H9 (cell line): ENCODE measurements around the gene KCNMB1. TPM values are rescaled to one million over a fixed set of nuclear protein-coding genes. Genes with fewer than 3 reads are reported as not detected.

Experiments
- DNase-seq: peaks from one replicate; pipeline ENCODE4 v3.0.0-alpha.2; 2017
- H2AFZ ChIP-seq: one replicate; pipeline ENCODE4 v1.6.1; 2013; ENCODE audit warnings: mild to moderate bottlenecking, low read length, control low read depth, moderate library complexity
- H2AK5ac ChIP-seq: 2 replicates; pipeline ENCODE4 v1.6.1; 2013; ENCODE audit warnings: low read length, control low read depth, mixed read lengths; ENCODE audit not compliant: insufficient read length
- H2BK120ac ChIP-seq: one replicate; pipeline ENCODE4 v1.6.1; 2013; ENCODE audit warnings: low read depth, mild to moderate bottlenecking, low read length, control low read depth, inconsistent platforms; ENCODE audit not compliant: poor library complexity, severe bottlenecking
- H2BK12ac ChIP-seq: 2 replicates; pipeline ENCODE4 v1.6.1; 2013; ENCODE audit warnings: low read length, control low read depth, mixed read lengths, low read depth; ENCODE audit not compliant: insufficient read length
- H2BK15ac ChIP-seq: 2 replicates; pipeline ENCODE4 v1.6.1; 2013; ENCODE audit warnings: low read depth, low read length, control low read depth
- H2BK20ac ChIP-seq: one replicate; pipeline ENCODE4 v1.6.1; 2013; ENCODE audit warnings: low read depth, mild to moderate bottlenecking, low read length, control low read depth, inconsistent platforms; ENCODE audit not compliant: poor library complexity, severe bottlenecking
- H2BK5ac ChIP-seq: 2 replicates; pipeline ENCODE4 v1.6.1; 2013; ENCODE audit warnings: low read length, control low read depth, mixed read lengths; ENCODE audit not compliant: insufficient read length
- H3K14ac ChIP-seq: 2 replicates; pipeline ENCODE4 v1.6.1; 2013; ENCODE audit warnings: low read length, control low read depth; ENCODE audit not compliant: insufficient read depth
- H3K18ac ChIP-seq: 2 replicates; pipeline ENCODE4 v1.6.1; 2013; ENCODE audit warnings: low read depth, mild to moderate bottlenecking, mixed read lengths, low read length, control low read depth; ENCODE audit not compliant: insufficient read length
- H3K23ac ChIP-seq: 2 replicates; pipeline ENCODE4 v1.6.1; 2013; ENCODE audit warnings: low read length, control low read depth, mixed read lengths, low read depth; ENCODE audit not compliant: insufficient read length
- H3K23me2 ChIP-seq: 2 replicates; pipeline ENCODE4 v1.6.1; 2013; ENCODE audit warnings: low read depth, mild to moderate bottlenecking, mixed read lengths, low read length, control low read depth; ENCODE audit not compliant: insufficient read length, poor library complexity, severe bottlenecking
- H3K27ac ChIP-seq: 2 replicates; pipeline ENCODE4 v1.5.1; 2013; ENCODE audit warnings: low read length, control low read depth, mixed read lengths, low read depth; ENCODE audit not compliant: insufficient read length
- H3K27me3 ChIP-seq: 2 replicates; pipeline ENCODE4 v1.6.1; 2013; ENCODE audit warnings: low read length, control low read depth, inconsistent platforms; ENCODE audit not compliant: insufficient read depth
- H3K4ac ChIP-seq: 2 replicates; pipeline ENCODE4 v1.6.1; 2013; ENCODE audit warnings: low read depth, mild to moderate bottlenecking, control low read depth, inconsistent platforms, low read length, moderate library complexity
- H3K4me1 ChIP-seq: 2 replicates; pipeline ENCODE4 v1.6.1; 2013; ENCODE audit warnings: low read length, control low read depth, inconsistent platforms; ENCODE audit not compliant: insufficient read depth
- H3K4me2 ChIP-seq: 2 replicates; pipeline ENCODE4 v1.6.1; 2013; ENCODE audit warnings: low read length, control low read depth, mixed read lengths; ENCODE audit not compliant: insufficient read length, insufficient read depth
- H3K56ac ChIP-seq: 2 replicates; pipeline ENCODE4 v1.6.1; 2013; ENCODE audit warnings: low read depth, mild to moderate bottlenecking, mixed read lengths, low read length, control low read depth; ENCODE audit not compliant: insufficient read length
- H3K79me1 ChIP-seq: 2 replicates; pipeline ENCODE4 v1.6.1; 2013; ENCODE audit warnings: low read depth, mild to moderate bottlenecking, moderate library complexity, low read length, control low read depth, inconsistent platforms; ENCODE audit not compliant: insufficient read depth, poor library complexity, severe bottlenecking
- H3K79me2 ChIP-seq: 2 replicates; pipeline ENCODE4 v1.6.1; 2013; ENCODE audit warnings: low read length, control low read depth, inconsistent platforms; ENCODE audit not compliant: insufficient read depth
- H3K9ac ChIP-seq: 2 replicates; pipeline ENCODE4 v1.6.1; 2013; ENCODE audit warnings: low read length, control low read depth, mixed read lengths; ENCODE audit not compliant: insufficient read length; ENCODE audit errors: extremely low read depth
- H3K9me3 ChIP-seq: one replicate; pipeline ENCODE4 v1.6.1; 2013; ENCODE audit warnings: low read depth, low read length, inconsistent platforms; ENCODE audit not compliant: control insufficient read depth
- H3T11ph ChIP-seq: one replicate; pipeline ENCODE4 v1.6.1; 2013; ENCODE audit warnings: mild to moderate bottlenecking, low read length, control low read depth, inconsistent platforms
- H4K20me1 ChIP-seq: one replicate; pipeline ENCODE4 v1.6.1; 2013; ENCODE audit not compliant: control insufficient read depth, insufficient read length, insufficient read depth
- H4K5ac ChIP-seq: 2 replicates; pipeline ENCODE4 v1.6.1; 2013; ENCODE audit warnings: low read depth, mild to moderate bottlenecking, mixed read lengths, low read length, control low read depth; ENCODE audit not compliant: insufficient read length
- H4K8ac ChIP-seq: replicated peaks from 2 replicates; pipeline ENCODE4 v1.6.1; 2013; ENCODE audit warnings: low read length, control low read depth, mixed read lengths, low read depth; ENCODE audit not compliant: insufficient read length
- H4K91ac ChIP-seq: 2 replicates; pipeline ENCODE4 v1.6.1; 2013; ENCODE audit warnings: low read depth, mild to moderate bottlenecking, moderate library complexity, mixed read lengths, low read length, control low read depth; ENCODE audit not compliant: insufficient read length
- H3K27ac Mint-ChIP-seq, 3 experiments: 2 replicates in 2 of 3; 3 replicates in 1 of 3; pipeline ENCODE4 v1.8.0; 2020 to 2021; ENCODE audit warnings: mixed read lengths in 3 of 3, mild to moderate bottlenecking in 1 of 3, moderate library complexity in 1 of 3
- H3K27me3 Mint-ChIP-seq: 2 replicates; pipeline ENCODE4 v1.8.0; 2021; ENCODE audit warnings: low read depth, mild to moderate bottlenecking, moderate library complexity, mixed read lengths
- H3K36me3 Mint-ChIP-seq, 3 experiments: 2 replicates in 2 of 3; 3 replicates in 1 of 3; pipeline ENCODE4 v1.8.0; 2020 to 2021; ENCODE audit warnings: low read depth in 3 of 3, mixed read lengths in 3 of 3; ENCODE audit not compliant: insufficient read depth in 1 of 3
- H3K4me1 Mint-ChIP-seq, 2 experiments: 2 replicates each; pipeline ENCODE4 v1.8.0; 2020; ENCODE audit warnings: mixed read lengths in 2 of 2
- H3K4me3 Mint-ChIP-seq, 2 experiments: 2 replicates in 1 of 2; 3 replicates in 1 of 2; pipeline ENCODE4 v1.8.0; 2020 to 2021; ENCODE audit warnings: mild to moderate bottlenecking in 2 of 2, mixed read lengths in 2 of 2, moderate library complexity in 1 of 2
- H3K9me3 Mint-ChIP-seq, 2 experiments: 2 replicates in 1 of 2; 3 replicates in 1 of 2; pipeline ENCODE4 v1.8.0; 2020; ENCODE audit warnings: mild to moderate bottlenecking in 2 of 2, mixed read lengths in 2 of 2, moderate library complexity in 1 of 2
- CTCF ChIP-seq: fragments of 200-600 bp; sonication (generic); conservative IDR thresholded peaks from 3 replicates; pipeline ENCODE4 v1.8.0; 2021; ENCODE audit warnings: antibody characterized with exemption, mild to moderate bottlenecking
- WGBS: extraction: QIAGEN DNeasy Blood & Tissue Kit; methylation state at CpG from one replicate; pipeline ENCODE4 v1.1.7; 2013; ENCODE audit warnings: missing lambda C conversion rate, low lambda C conversion rate, mixed read lengths; ENCODE audit not compliant: insufficient read length; ENCODE audit errors: extremely low coverage; 5-methylcytosine and 5-hydroxymethylcytosine counted together
- long read RNA-seq: library from polyadenylated mRNA; unstranded; transcript quantifications from one replicate; pipeline ENCODE4 v2.0.0, GENCODE V29; 2020
- total RNA-seq: library from RNA; stranded (reverse); gene quantifications from 2 replicates; pipeline ENCODE4 v1.2.1, GENCODE V29; 2021

KCNMB1 gene
- 0.22 and 0.28 TPM in 2 replicates for total RNA-seq
- long read RNA-seq, full-length matches to known transcripts, result 1 of 2 reads
- long read RNA-seq, partial matches to known transcripts, result 1 of 2 reads
- long read RNA-seq, other reads (novel, unspliced or antisense), result 0 of 2 reads

GRCh38 chr5:170388818-170389549 lies at the start of gene KCNMB1:
Gene KCNMB1 (minus strand): TSS chr5:170389367. CDS start chr5:170385447, 3,920 bp downstream.
- H3K14ac ChIP-seq, result peak within 1 kb of the TSS; percentile 25; the same call in 1 of the 2 replicates
- H3K4me1 Mint-ChIP-seq, result peaks cover 58 to 65% of the 10 kb centered on the region in 2 experiments
- H3K27me3 Mint-ChIP-seq, result no peaks in the 10 kb centered on the region; the same call in 1 of the 2 replicates

More at GRCh38 chr5:170388818-170389549, at the start of gene KCNMB1:
- H3K9ac ChIP-seq, result no peak within 1 kb of the TSS
- no peak within 1 kb of the TSS for H4K8ac ChIP-seq
- H2BK120ac ChIP-seq, result no peak within 1 kb of the TSS
- H3K9me3 ChIP-seq, result no peaks in the 10 kb centered on the region
- no CpG with 5 or more reads among the region's 15 CpGs for WGBS
- H2BK15ac ChIP-seq, result no peak within 1 kb of the TSS
- H3K4me1 ChIP-seq, result no peaks in the 10 kb centered on the region
- no peak within 1 kb of the TSS for H2BK5ac ChIP-seq
- no peaks in the 10 kb centered on the region for H3K79me1 ChIP-seq
- H4K20me1 ChIP-seq, result no peaks in the 10 kb centered on the region
- no peaks in the 10 kb centered on the region for H3K23me2 ChIP-seq
- H3K4me2 ChIP-seq, result no peak within 1 kb of the TSS
- H2AFZ ChIP-seq, result no peak within 1 kb of the TSS
- no peak within 1 kb of the TSS for H3K4ac ChIP-seq
- H3K18ac ChIP-seq, result peak within 1 kb of the TSS; percentile 49
- Mint-ChIP-seq H3K27ac (peak within 1 kb of the TSS in 2 of 3 experiments; percentile 38 to 48; a peak in 3 of 7 replicates), H3K36me3 (no peaks in the 10 kb centered on the region), H3K4me3 (no peak within 1 kb of the TSS), H3K9me3 (no peaks in the 10 kb centered on the region)
- H3K56ac ChIP-seq, result no peak within 1 kb of the TSS
- H3K27me3 ChIP-seq, result no peaks in the 10 kb centered on the region
- peak; percentile 37 for DNase-seq
- no peak for TF ChIP-seq CTCF
- H2BK20ac ChIP-seq, result no peak within 1 kb of the TSS
- H3K23ac ChIP-seq, result no peak within 1 kb of the TSS
- no peak within 1 kb of the TSS for H3T11ph ChIP-seq
- H2AK5ac ChIP-seq, result no peak within 1 kb of the TSS
- H2BK12ac ChIP-seq, result no peak within 1 kb of the TSS
- no peak within 1 kb of the TSS for H4K5ac ChIP-seq
- H3K79me2 ChIP-seq, result no peaks in the 10 kb centered on the region
- no peak within 1 kb of the TSS for H3K27ac ChIP-seq
- no peak within 1 kb of the TSS for H4K91ac ChIP-seq
